GM18498 (cell line): ENCODE results near the gene MARK4.
"Not testable (repeated sequence)": the region's sequence is repeated elsewhere in the genome, so short reads cannot be mapped to it uniquely, and the experiment has no call there.

Experiments
- ATAC-seq: cut with Tn5 transposase; IDR thresholded peaks from one replicate; pipeline ENCODE4 v1.9.1; 2021; ENCODE audit warnings: mild to moderate bottlenecking, moderate library complexity; ENCODE audit not compliant: unreplicated experiment

The MARK4 gene

GRCh38 chr19:45334881-45335280 lies 83.8 kb downstream of the MARK4 start:
- ATAC-seq: not testable (repeated sequence)

GRCh38 chr19:45336696-45337251 lies 85.7 kb downstream of the MARK4 start:
- ATAC-seq: no peak

GRCh38 chr19:45339629-45340028 lies 88.6 kb downstream of the MARK4 start:
- ATAC-seq: no peak

- no peak for ATAC-seq
Measured at GRCh38 chr19:45340232-45340898, 89.3 kb downstream of the MARK4 start, which contains the start of gene KLC3. Gene KLC3, plus strand, starts transcription at chr19:45340750. Its CDS starts 4,792 bp downstream, at chr19:45345542.

- no peak for ATAC-seq
Measured at GRCh38 chr19:45340899-45341453, 89.9 kb downstream of the MARK4 start.

GRCh38 chr19:45342911-45343310 lies 91.8 kb downstream of the MARK4 start:
- no peak for ATAC-seq

- no peak for ATAC-seq
Measured at GRCh38 chr19:45344621-45345505, 93.8 kb downstream of the MARK4 start.

- ATAC-seq: no peak
Measured at GRCh38 chr19:45345506-45345860, 94.4 kb downstream of the MARK4 start.

GRCh38 chr19:45346449-45346848 lies 95.4 kb downstream of the MARK4 start:
- no peak for ATAC-seq

- ATAC-seq: no peak
Measured at GRCh38 chr19:45347570-45348366, 96.7 kb downstream of the MARK4 start.

GRCh38 chr19:45348367-45349125 lies 97.5 kb downstream of the MARK4 start:
- ATAC-seq: no peak

- no peak for ATAC-seq
Measured at GRCh38 chr19:45349126-45349415, 98.0 kb downstream of the MARK4 start.

GRCh38 chr19:45349430-45349941 lies 98.4 kb downstream of the MARK4 start:
- no peak for ATAC-seq

- ATAC-seq: no peak
Measured at GRCh38 chr19:45350477-45351058, 99.5 kb downstream of the MARK4 start.

- ATAC-seq: no peak
Measured at GRCh38 chr19:45351401-45351952, 100.4 kb downstream of the MARK4 start.

GRCh38 chr19:45352062-45352461 lies 101.0 kb downstream of the MARK4 start:
- ATAC-seq: no peak

GRCh38 chr19:45352471-45352870 lies 101.4 kb downstream of the MARK4 start:
- no peak for ATAC-seq

- no peak for ATAC-seq
Measured at GRCh38 chr19:45352914-45353796, 102.1 kb downstream of the MARK4 start.
